ENCODE measurements around the gene SLC4A1.

- TF ChIP-seq, protein P1, sequence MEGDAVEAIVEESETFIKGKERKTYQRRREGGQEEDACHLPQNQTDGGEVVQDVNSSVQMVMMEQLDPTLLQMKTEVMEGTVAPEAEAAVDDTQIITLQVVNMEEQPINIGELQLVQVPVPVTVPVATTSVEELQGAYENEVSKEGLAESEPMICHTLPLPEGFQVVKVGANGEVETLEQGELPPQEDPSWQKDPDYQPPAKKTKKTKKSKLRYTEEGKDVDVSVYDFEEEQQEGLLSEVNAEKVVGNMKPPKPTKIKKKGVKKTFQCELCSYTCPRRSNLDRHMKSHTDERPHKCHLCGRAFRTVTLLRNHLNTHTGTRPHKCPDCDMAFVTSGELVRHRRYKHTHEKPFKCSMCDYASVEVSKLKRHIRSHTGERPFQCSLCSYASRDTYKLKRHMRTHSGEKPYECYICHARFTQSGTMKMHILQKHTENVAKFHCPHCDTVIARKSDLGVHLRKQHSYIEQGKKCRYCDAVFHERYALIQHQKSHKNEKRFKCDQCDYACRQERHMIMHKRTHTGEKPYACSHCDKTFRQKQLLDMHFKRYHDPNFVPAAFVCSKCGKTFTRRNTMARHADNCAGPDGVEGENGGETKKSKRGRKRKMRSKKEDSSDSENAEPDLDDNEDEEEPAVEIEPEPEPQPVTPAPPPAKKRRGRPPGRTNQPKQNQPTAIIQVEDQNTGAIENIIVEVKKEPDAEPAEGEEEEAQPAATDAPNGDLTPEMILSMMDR (IDR thresholded peaks at IDR 0.05 in 8 of 11, conservative IDR thresholded peaks at IDR 0.05 in 3 of 11), result no peak
- TF ChIP-seq POLR2A (IDR thresholded peaks at IDR 0.05) (no peak), POLR2AphosphoS5 (IDR thresholded peaks at IDR 0.05) (no peak)
These were observed 16.9 kb downstream of the SLC4A1 start for GRCh38 chr17:44251062-44251461.

Data from spleen (tissue), 7 donors.